Articular chondrocyte of knee joint (primary cell): ENCODE data around the gene NMT1. TPM values are rescaled to one million over a fixed set of nuclear protein-coding genes. Genes with fewer than 3 reads are reported as not detected.

Source experiments
- small RNA-seq: library from RNA; depleted of rRNA; stranded (forward); fragments of <200 nt; gene quantifications from one replicate; pipeline ENCODE3, GENCODE V24; 2012
- total RNA-seq: library from RNA; depleted of rRNA; stranded (reverse); fragments of >200 nt; gene quantifications from 2 replicates; pipeline ENCODE4 v1.2.3, GENCODE V29; 2012

NMT1 gene
- 63.3 and 87.4 TPM in 2 replicates for total RNA-seq

DNA sequence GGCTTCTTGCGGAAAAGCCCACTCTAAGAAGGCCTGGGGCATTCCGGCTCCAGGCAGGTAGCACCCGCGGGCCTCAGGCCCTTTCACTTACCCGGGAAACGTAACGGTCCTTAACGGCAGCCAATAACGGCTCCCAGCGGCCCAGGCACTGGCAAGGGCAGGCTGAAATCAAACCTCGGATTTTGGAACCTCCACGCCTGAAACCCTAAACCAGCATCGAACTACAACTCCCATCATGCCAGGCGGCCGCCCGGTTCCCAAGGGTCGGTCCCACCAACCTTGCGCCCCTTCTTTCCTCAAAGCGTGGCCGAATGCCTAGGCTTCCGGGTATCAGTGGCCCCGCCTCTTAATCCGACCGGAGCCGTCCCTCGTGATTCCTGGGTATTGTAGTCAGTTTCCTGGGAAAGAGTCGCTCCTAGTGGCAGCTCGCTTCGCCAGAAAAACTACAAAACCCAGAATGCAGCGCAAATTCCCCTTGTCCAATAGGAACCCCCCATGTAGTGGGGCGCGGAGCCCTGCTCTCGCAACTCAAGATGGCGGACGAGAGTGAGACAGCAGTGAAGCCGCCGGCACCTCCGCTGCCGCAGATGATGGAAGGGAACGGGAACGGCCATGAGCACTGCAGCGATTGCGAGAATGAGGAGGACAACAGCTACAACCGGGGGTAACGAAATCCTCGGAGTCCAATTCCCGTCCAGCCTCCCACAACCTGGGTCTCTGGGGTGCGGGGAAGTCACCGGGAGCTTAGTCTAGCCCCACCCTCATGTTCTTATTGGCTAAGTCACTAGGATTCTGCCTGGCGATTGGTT lies at the start of gene NMT1:
Gene NMT1, plus strand, starts transcription at position 521 of the 809 bp plus-strand sequence. Its CDS starts 13 bp downstream, at position 534.

DNA sequence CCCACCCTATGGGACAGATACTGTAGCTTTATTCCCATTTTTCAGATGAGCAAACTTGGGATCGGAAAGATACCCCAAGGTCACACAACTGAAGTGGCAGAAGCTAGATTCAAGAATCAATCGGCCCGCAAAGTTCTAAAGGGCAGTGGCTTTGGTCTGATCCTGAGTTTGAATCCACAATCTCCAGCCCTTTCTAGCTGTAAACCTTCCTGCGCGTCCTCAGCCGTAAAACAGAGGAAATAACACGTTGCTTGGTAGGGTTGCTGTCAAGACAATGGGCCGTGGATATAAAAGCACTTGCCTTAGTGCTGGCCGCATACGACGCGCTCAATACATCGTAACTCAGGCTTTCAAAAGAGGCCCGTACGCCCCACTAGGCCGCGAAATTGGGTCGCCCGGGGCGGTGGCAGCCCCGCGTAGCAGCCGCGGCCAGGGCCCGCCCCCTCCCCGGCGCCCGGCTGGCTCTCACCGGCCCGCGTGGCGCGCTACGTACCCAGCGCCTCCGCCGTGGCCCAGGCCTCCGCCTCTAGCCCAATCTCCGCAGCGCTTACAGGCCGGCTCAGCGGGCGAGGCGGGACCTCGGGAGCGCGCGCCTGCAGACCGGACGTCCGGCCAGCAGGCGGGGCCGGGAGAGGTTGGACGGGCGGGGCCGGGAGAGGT lies 9.9 kb upstream of the NMT1 start, which contains the start of gene DCAKD:
Gene DCAKD, minus strand, starts transcription at position 573 of the 660 bp plus-strand sequence. CDS start 16,747 bp downstream, outside the sequence.

DNA sequence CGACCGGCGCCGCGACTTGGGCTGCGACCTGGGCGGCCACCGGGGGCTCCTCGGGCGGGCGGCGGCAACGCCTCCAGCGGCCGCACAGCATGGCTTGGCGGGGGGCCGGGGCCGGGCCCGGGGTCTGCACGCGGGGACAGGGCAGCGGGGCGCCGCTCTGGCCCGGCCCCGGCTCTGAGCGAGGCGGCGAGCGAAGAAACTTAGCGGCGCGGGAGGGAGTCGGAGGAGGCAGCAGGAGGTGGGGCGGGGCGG lies 71.1 kb downstream of the NMT1 start, which contains the start of gene PLCD3:
Gene PLCD3, minus strand, starts transcription at position 196 of the 252 bp plus-strand sequence. Its CDS starts 105 bp downstream, at position 91.

DNA sequence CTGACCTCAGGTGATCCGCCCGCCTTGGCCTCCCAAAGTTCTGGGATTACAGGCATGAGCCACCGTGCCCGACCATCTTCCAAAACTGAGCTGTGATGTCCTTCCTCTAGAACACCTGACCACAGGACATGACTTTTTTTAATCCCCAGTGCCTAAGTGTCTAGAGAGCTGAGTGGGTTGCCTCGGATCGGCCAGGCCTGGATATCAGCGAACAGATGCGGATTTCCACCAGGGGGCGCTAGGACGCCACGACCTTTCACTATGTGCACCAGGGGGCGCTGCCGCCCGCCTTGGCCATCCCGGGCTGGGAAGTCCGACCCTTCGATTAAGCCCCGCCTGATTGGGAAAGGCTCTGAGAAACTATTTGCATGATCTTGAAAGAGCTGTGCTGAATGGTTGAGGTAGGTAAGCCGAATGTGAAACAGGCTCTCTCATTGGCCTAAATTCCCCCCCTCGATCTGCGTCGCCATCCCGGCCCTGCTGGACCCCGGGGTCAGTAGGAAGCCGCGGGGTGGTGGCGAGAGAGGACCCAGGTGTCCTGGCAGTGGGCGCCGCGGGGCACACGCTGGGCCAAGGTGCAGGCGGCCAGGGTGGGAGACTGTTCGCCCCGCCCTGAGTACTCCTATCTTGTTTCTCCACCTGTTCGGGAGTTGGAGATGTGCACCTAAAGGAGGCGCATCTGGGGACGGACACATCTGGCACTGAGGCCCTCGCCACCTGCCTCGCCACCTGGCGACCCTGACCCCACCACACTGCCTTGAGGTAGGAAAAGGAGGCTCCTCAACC lies 74.3 kb downstream of the NMT1 start, which contains the start of gene ACBD4:
Gene ACBD4, plus strand, starts transcription at position 496 of the 786 bp plus-strand sequence. CDS start 458 bp downstream, outside the sequence.

DNA sequence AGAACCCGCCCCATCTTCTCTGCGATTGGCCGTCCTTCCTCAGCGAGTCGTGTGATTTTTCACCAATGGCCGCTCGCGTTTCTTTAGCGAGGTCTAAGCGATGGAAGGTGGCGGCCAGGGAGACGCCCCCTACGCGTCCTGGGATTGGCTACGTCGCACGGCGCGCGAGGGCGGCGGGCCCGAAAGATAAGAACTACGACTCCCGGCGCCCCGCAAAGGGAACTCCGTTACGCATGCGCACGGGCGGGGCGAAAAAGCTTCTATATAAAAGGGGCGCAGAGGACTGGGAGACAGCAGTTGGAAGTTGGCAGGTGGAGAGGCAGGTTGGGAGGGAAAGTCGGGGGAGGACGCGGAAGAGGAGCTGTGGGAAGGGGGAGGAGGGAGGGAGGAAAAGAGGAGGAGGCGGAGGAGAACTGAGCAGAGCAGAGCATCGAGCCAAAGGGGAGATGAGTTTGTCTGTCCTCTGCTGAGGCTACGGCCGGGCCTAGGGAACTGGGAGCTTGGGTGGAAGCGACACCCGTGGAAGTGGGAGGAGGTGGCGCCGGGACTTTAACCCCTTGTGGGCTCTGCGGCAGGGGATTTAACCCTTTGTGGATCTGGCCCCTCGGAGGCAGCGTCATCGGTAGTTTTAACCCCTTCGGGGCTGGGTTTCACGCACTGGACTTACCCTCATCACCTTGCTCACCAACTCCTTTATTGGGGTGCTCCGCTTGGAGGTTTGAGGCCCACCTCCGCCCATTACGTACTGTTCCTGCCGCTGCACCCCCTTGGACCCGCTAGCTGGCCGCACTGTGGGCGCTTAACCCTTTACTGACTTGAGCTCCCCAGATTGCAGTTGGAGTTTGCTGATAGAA lies 87.3 kb downstream of the NMT1 start, which contains the start of gene HEXIM1:
Gene HEXIM1, plus strand, starts transcription at position 293 of the 854 bp plus-strand sequence. CDS start 716 bp downstream, outside the sequence.

Small RNAs within 50 kb of the gene (small RNA-seq; reads per million reads assigned to genes)
- gene MIR6784: 1.1 reads per million, percentile 48 among the genes with 10 or more reads in this experiment
- gene RF00019: not detected

Other genes starting within 250 kb of the NMT1 start
- gene GJC1, start 231.0 kb upstream of the NMT1 start, total RNA-seq: 8.2 and 36.2 TPM in 2 replicates
- gene HIGD1B, start 213.4 kb upstream of the NMT1 start, total RNA-seq: not detected in 2 replicates
- gene EFTUD2, start 161.9 kb upstream of the NMT1 start, total RNA-seq: 76.4 and 98.5 TPM in 2 replicates
- gene GFAP, start 145.8 kb upstream of the NMT1 start, total RNA-seq: 0.65 and 0.76 TPM in 2 replicates
- 2.7 and 3.7 TPM in 2 replicates for gene KIF18B, start 113.5 kb upstream of the NMT1 start, total RNA-seq
- 1.1 and 2.4 TPM in 2 replicates for gene C1QL1, start 93.0 kb upstream of the NMT1 start, total RNA-seq
- 37.4 and 42.4 TPM in 2 replicates for gene DCAKD, start 9.7 kb upstream of the NMT1 start, total RNA-seq
- gene PLCD3, start 71.2 kb downstream of the NMT1 start, total RNA-seq: 137 and 253 TPM in 2 replicates
- 5.0 and 5.7 TPM in 2 replicates for gene ACBD4, start 74.4 kb downstream of the NMT1 start, total RNA-seq
- gene HEXIM1, start 87.2 kb downstream of the NMT1 start, total RNA-seq: 13.4 and 15.2 TPM in 2 replicates
- 6.6 and 6.7 TPM in 2 replicates for gene HEXIM2, start 100.6 kb downstream of the NMT1 start, total RNA-seq
- 1.8 and 4.1 TPM in 2 replicates for gene FMNL1, start 160.6 kb downstream of the NMT1 start, total RNA-seq
- 0.13 TPM in 1 of 2 replicates, not detected in the other for gene SPATA32, start 200.8 kb downstream of the NMT1 start, total RNA-seq